ENCODE results near the gene SHE. TPM values are rescaled to one million over a fixed set of nuclear protein-coding genes. Genes with fewer than 3 reads are reported as not detected.

SHE gene
- polyA plus RNA-seq, 1 experiment: not detected

DNA sequence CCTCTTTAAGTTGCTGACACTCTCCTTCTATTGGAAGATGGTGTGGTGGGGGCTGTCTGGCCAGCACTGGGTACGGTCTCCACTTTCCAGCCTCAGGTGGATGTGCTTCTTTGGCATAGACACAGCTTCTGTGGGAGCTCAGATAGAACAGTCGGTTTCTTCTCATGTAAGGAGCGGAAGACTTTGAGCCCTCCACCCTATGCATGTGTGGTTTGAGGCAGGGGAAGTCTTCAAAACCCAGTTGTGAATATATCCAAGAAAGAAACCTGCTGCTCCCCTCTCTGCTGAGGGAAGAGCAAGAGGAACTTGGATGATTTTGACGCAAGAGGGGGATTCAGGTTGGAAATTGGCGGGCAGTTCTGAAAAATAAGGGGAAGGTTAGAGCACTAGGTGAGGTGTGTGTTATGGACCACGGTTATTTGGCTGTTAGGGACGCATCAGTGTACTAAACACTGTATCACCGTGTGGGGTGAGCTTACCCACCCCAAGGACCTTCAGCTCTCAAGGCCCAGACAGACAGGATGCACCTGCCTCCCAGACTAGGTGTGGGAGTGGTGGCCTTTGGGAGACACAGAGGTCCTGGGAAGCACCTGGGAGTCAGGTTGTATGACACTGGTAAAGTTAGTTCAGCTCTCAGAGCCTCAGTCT, 60.8 kb downstream of the SHE start:
- CTCF ChIA-PET: interaction anchor here (0.6 to 1.6 kb wide), 4 partner anchors 8 to 930 kb away, joined by 3 to 5 read pairs (median 3); no protein-coding TSS in a partner anchor
- Histone ChIP-seq H3K4me3 (ENCODE audit: low read depth, low read length) (no peak overlapping the region), H3K36me3 (ENCODE audit: control insufficient read depth, insufficient read depth, low read length) (peaks cover 1% of the 10 kb centered on the region), H3K27me3 (ENCODE audit: control insufficient read depth, insufficient read depth, low read length) (no peaks in the 10 kb centered on the region)
- DNase-seq (ENCODE audit: low read depth): no peak
- TF ChIP-seq, protein P1, sequence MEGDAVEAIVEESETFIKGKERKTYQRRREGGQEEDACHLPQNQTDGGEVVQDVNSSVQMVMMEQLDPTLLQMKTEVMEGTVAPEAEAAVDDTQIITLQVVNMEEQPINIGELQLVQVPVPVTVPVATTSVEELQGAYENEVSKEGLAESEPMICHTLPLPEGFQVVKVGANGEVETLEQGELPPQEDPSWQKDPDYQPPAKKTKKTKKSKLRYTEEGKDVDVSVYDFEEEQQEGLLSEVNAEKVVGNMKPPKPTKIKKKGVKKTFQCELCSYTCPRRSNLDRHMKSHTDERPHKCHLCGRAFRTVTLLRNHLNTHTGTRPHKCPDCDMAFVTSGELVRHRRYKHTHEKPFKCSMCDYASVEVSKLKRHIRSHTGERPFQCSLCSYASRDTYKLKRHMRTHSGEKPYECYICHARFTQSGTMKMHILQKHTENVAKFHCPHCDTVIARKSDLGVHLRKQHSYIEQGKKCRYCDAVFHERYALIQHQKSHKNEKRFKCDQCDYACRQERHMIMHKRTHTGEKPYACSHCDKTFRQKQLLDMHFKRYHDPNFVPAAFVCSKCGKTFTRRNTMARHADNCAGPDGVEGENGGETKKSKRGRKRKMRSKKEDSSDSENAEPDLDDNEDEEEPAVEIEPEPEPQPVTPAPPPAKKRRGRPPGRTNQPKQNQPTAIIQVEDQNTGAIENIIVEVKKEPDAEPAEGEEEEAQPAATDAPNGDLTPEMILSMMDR (IDR thresholded peaks at IDR 0.05; ENCODE audit: insufficient read depth, low read depth, low read length): no peak
- POLR2A ChIA-PET: no interaction called here

GRCh38 chr1:154440036-154440804, 62.0 kb downstream of the SHE start:
- CTCF ChIA-PET: no interaction called here
- no peak for DNase-seq (ENCODE audit: low read depth)
- no peaks in the 10 kb centered on the region for H3K27me3 ChIP-seq (ENCODE audit: control insufficient read depth, insufficient read depth, low read length)

GRCh38 chr1:154436433-154436832, 65.8 kb downstream of the SHE start:
- Histone ChIP-seq H3K36me3 (ENCODE audit: control insufficient read depth, insufficient read depth, low read length) (peaks cover 5% of the 10 kb centered on the region), H3K4me3 (ENCODE audit: low read depth, low read length) (no peak overlapping the region), H3K27me3 (ENCODE audit: control insufficient read depth, insufficient read depth, low read length) (no peaks in the 10 kb centered on the region)
- DNase-seq (ENCODE audit: low read depth): no peak
- TF ChIP-seq, protein P1 (IDR thresholded peaks at IDR 0.05; ENCODE audit: insufficient read depth, low read depth, low read length): no peak
- ChIA-PET CTCF (interaction anchor here (1.2 to 1.3 kb wide), 2 partner anchors 8 to 27 kb away, joined by 4 read pairs; no protein-coding TSS in a partner anchor), POLR2A (no interaction called here)

More at GRCh38 chr1:154440036-154440804, 62.0 kb downstream of the SHE start:
- H3K36me3 ChIP-seq (ENCODE audit: control insufficient read depth, insufficient read depth, low read length): peaks cover 5% of the 10 kb centered on the region
- TF ChIP-seq, protein P1 (IDR thresholded peaks at IDR 0.05; ENCODE audit: insufficient read depth, low read depth, low read length): no peak
- POLR2A ChIA-PET: no interaction called here
- H3K4me3 ChIP-seq (ENCODE audit: low read depth, low read length): no peak overlapping the region

- Histone ChIP-seq H3K27me3 (ENCODE audit: control insufficient read depth, insufficient read depth, low read length) (no peaks in the 10 kb centered on the region), H3K36me3 (ENCODE audit: control insufficient read depth, insufficient read depth, low read length) (peaks cover 5% of the 10 kb centered on the region), H3K4me3 (ENCODE audit: low read depth, low read length) (no peak overlapping the region)
- POLR2A ChIA-PET: no interaction called here
- DNase-seq (ENCODE audit: low read depth): no peak
- CTCF ChIA-PET: no interaction called here
- TF ChIP-seq, protein P1 (IDR thresholded peaks at IDR 0.05; ENCODE audit: insufficient read depth, low read depth, low read length): no peak
Observed at GRCh38 chr1:154435599-154436200, 66.5 kb downstream of the SHE start.
